IPS-15b (cell line): Measurements from ENCODE around the gene CHTOP.
A peak's percentile ranks its signal among the peaks of the same experiment; 100 is the strongest.

Experiments
- H3K27me3 ChIP-seq: one replicate; pipeline ENCODE4 v1.6.1; 2013; ENCODE audit warnings: low read length; ENCODE audit not compliant: control insufficient read depth, insufficient read depth
- H3K36me3 ChIP-seq: one replicate; pipeline ENCODE4 v1.6.1; 2013; ENCODE audit warnings: low read length; ENCODE audit not compliant: control insufficient read depth, insufficient read depth
- H3K4me1 ChIP-seq: one replicate; pipeline ENCODE4 v1.6.1; 2013; ENCODE audit warnings: mild to moderate bottlenecking, low read length; ENCODE audit not compliant: control insufficient read depth, insufficient read depth
- H3K4me3 ChIP-seq: one replicate; pipeline ENCODE4 v1.5.1; 2013; ENCODE audit warnings: low read depth, low read length
- H3K9ac ChIP-seq: one replicate; pipeline ENCODE4 v1.6.1; 2013; ENCODE audit warnings: low read depth, mild to moderate bottlenecking, low read length
- H3K9me3 ChIP-seq: one replicate; pipeline ENCODE4 v1.6.1; 2013; ENCODE audit warnings: mild to moderate bottlenecking, low read length; ENCODE audit not compliant: control insufficient read depth, insufficient read depth

Gene CHTOP

DNA sequence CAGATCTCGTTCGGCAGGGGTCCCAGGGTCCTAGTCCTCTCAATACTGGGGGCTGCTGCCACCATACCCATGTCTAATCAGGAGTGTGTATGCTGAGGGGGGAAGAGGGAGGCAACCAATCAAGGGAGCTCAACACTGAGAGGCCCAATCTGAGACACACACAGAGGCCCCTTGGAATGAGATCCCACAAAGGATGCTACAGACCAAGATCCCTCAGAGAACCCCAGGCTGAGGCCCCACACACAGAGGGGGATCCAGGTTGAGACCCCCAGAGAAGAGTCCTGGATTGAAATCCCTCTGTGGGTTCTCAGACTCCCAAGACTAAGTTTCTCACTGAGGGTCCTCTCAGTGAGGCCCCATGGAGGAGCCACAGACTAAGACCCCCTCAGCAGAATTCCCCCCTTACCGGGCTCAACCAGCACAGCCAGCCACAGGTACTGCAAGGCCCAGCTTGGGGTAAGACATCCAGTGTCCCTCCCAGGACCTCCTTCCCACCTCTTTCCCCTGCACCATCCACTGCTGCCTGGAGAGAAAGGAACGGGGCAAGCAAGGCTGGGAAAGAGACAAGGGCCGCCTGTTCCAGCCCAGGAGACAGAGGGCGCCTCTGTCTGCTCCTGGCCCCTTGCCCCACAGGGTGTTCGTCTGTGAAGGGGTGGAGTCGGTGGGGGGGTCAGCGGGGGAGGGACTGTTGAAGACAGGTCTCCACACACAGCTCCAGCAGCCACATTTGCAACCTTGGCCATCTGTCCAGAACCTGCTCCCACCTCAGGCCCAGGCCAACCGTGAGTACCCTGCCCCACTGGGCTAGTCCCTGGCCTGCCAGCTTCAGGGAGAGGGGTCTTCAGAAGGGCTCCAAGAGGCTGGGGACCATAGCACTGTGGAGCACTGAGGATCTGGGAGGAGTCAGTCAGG lies 5.9 kb upstream of the CHTOP start, which contains the start of gene S100A1:
S100A1 (plus strand) TSS at position 720 of the 912 bp plus-strand sequence. CDS start 2,088 bp downstream, outside the sequence.
- Histone ChIP-seq H3K4me3 (peak within 1 kb of the TSS; percentile 82), H3K27me3 (no peaks in the 10 kb centered on the region), H3K36me3 (no peaks in the 10 kb centered on the region), H3K9ac (peak within 1 kb of the TSS; percentile 85), H3K4me1 (peaks cover 11% of the 10 kb centered on the region), H3K9me3 (no peaks in the 10 kb centered on the region)

DNA sequence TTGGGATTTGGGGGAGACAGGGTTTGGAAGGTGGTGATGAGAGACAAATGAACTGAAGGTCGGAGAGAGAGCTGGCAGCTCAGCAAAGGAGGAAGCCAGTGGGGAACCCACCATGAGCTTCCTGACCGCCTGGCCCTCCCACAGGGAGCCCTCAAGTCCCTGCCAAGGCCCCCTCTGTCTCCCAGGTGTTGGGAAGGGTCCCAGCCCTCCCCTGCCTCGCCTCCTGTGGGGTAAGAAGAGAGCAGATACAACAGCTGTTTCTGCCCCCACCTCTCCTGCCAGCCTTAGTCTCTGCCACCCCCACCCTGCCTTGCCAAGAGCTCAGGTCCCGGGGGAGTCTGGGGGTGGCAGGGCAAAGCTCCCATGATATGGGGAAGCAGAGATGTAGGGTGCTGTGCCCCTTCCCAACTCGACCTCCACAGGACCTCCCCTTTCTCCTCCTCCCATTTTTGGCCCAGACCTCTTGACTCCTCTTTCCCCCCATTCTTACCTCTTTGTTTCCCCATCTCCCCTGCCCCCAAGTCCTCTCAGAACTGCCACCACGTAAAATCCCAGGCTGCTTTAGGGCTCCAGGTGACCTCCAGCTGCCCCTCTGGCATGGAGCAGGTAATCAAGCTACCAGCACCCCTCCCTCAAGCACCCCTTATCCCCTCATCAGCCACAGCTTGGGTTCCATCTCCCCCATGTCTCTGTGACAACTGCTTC lies 5.1 kb upstream of the CHTOP start:
- Histone ChIP-seq H3K36me3 (no peaks in the 10 kb centered on the region), H3K9me3 (no peaks in the 10 kb centered on the region), H3K27me3 (no peaks in the 10 kb centered on the region), H3K9ac (peak overlapping the region; percentile 24), H3K4me3 (no peak overlapping the region), H3K4me1 (peaks cover 9% of the 10 kb centered on the region)

DNA sequence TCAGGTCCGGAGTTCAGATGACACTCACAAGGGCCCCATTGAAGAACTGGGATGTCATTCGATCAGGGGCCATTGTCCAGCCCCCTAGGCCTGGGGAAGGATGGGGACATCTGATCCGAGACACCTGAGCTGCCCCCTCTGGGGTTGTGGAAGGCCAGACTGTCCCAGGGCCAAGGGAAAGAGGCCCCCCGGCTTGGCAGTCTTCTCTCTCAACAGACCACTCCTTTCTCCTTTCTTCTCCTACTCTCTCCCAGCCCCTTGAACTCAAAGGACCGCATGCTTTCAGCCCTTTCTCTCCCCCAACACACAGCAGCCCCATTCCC lies 4.6 kb upstream of the CHTOP start:
- no peaks in the 10 kb centered on the region for H3K36me3 ChIP-seq
- H3K9ac ChIP-seq, result no peak overlapping the region
- peaks cover 9% of the 10 kb centered on the region for H3K4me1 ChIP-seq
- H3K9me3 ChIP-seq, result no peaks in the 10 kb centered on the region
- no peak overlapping the region for H3K4me3 ChIP-seq
- H3K27me3 ChIP-seq, result no peaks in the 10 kb centered on the region

DNA sequence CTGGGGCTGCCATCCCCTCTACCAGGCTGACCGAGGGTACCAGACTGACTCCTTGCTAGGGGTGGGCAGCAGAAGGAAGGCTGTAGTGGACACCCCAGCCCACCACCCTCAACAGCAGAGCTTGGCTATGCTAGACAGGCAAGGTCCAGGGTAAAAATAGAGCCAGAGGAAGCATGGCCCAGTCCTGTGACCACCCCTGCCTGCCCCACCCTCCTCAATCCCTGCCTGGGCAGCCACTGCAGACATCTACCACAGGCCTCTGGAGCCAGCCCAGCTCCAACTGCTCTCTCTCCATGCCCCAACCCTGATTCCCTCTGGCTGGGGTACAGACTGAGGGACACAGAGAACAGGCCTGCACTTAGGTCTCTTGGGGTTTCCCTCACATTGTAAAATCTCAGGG lies 3.9 kb upstream of the CHTOP start:
- Histone ChIP-seq H3K4me3 (no peak overlapping the region), H3K9me3 (no peaks in the 10 kb centered on the region), H3K4me1 (peaks cover 9% of the 10 kb centered on the region)

DNA sequence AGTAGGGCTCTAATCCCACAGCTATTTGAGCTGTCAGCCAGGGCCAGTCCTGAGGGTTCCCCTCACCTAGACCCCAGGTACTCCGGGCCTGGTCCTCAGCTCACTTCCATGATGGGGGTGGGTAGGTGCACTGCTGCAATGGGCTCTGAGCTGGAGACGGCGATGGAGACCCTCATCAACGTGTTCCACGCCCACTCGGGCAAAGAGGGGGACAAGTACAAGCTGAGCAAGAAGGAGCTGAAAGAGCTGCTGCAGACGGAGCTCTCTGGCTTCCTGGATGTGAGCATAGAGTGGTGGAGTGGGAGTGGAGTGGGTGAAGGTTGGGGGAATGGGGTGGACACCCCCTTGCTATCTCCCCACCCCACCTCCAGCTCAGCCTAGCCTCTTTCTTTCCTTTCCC lies 3.5 kb upstream of the CHTOP start:
- Histone ChIP-seq H3K9ac (no peak overlapping the region), H3K9me3 (no peaks in the 10 kb centered on the region), H3K27me3 (no peaks in the 10 kb centered on the region), H3K36me3 (no peaks in the 10 kb centered on the region), H3K4me3 (no peak overlapping the region), H3K4me1 (peaks cover 9% of the 10 kb centered on the region)

More for the DNA sequence above, 3.9 kb upstream of the CHTOP start:
- Histone ChIP-seq H3K27me3 (no peaks in the 10 kb centered on the region), H3K9ac (no peak overlapping the region), H3K36me3 (no peaks in the 10 kb centered on the region)

DNA sequence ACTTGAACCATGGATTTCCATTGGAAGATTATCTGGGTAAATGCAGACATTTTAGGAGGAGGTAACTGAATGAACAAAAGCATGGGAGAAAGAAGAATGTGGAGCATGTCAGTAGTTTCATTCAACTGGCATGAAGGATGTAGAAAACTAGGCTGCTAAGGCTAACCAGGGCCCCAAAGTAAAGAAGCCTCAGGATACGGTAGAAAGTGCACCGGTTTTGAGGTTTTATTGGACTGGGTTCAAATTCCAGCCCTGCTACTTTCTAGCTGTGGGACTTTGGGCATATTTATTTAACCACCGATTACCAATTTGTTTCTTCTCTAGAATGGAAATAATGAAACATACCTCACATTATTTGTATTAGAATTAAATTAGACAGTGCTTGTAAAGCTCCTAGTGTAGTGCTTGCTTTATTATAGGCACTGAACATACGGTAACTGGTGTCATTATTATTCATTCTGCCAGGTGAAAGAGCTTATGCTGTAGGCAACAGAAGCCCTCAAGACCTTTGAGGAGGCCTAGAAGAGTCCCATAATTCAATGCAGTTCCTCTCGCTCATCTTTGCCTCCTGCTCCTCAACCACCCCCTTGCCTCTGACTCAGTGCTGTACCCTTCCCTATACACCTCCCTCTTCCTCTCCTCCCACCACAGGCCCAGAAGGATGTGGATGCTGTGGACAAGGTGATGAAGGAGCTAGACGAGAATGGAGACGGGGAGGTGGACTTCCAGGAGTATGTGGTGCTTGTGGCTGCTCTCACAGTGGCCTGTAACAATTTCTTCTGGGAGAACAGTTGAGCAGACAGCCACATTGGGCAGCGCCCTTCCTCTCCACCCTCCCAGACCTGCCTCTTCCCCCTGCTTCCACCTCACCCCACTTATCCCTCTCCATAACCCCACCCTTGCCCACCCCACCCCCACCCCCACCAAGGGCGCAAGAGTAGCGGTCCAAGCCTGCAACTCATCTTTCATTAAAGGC lies 2.5 kb upstream of the CHTOP start:
- Histone ChIP-seq H3K9me3 (no peaks in the 10 kb centered on the region), H3K9ac (no peak overlapping the region), H3K27me3 (no peaks in the 10 kb centered on the region), H3K36me3 (peaks cover 2% of the 10 kb centered on the region), H3K4me3 (no peak overlapping the region), H3K4me1 (peaks cover 8% of the 10 kb centered on the region)

DNA sequence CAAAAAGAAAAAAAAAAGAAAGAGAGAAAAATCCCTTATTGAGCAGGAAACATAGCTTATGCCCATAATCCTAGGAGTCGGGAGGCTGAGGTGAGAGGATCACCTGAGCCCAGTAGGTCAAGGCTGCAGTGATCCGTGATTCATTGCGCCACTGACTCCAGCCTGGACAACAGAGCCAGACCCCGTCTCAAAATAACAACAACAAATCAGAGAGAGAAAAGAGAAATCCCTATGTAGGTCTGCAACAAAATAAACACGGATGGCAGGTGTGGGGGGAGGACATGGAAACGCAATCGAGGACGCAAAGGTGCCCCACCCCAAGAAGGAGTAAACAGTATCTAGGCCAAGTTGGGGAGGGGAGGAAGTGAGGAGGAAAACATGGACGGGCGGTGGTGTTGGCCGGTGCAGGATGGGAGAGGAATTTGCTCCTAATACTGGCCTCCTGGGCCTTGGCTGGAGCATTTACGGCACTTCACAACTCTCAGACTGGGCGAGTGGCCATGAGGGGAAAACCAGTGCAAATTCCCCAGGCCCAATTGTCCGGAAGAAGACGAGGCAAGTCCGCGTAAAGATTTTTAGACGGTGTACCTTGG lies 609 bp upstream of the CHTOP start:
- peaks cover 16% of the 10 kb centered on the region for H3K36me3 ChIP-seq
- H3K9me3 ChIP-seq, result no peaks in the 10 kb centered on the region
- no peak overlapping the region for H3K9ac ChIP-seq
- no peaks in the 10 kb centered on the region for H3K27me3 ChIP-seq
- no peaks in the 10 kb centered on the region for H3K4me1 ChIP-seq
- peak overlapping the region; percentile 99 for H3K4me3 ChIP-seq

DNA sequence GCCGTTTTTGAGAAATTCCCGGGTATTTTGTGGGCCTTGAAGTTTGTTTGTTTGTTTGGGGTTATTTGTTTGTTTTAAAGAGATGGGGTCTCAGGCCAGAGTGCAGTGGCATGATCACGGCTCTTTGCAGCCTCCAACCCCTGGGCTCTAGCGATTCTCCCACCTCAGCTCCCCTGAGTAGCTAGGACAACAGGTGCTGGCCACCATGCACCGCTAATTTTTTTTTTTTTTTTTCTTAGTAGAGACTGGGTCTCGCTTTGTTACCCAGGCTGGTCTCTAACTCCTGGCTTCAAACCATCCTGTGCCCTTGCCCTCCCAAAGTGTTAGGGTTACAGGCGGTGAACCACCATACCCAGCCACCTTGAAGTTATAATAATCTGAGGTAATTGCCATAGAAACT lies 2.0 kb downstream of the CHTOP start:
- Histone ChIP-seq H3K9me3 (no peaks in the 10 kb centered on the region), H3K9ac (no peak overlapping the region), H3K4me1 (no peaks in the 10 kb centered on the region), H3K27me3 (no peaks in the 10 kb centered on the region), H3K4me3 (no peak overlapping the region), H3K36me3 (peaks cover 37% of the 10 kb centered on the region)

DNA sequence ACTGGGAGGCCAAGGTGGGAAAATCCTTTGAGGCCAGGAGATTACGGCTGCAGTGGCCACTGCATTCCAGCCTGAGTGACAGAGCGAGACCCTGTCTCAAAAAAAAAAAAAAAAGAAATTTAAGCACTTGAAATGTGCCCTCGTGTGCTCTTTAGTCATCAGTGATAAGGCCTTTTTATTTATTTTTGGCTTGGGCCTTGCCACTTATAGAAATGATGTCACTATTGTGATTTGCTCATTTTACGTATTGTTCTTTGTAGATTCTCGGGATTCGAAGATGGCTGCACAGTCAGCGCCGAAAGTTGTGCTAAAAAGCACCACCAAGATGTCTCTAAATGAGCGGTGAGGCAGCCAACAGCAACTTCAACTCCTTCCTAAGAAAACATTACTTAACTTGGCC lies 2.4 kb downstream of the CHTOP start:
- H3K36me3 ChIP-seq, result peaks cover 40% of the 10 kb centered on the region
- no peak overlapping the region for H3K4me3 ChIP-seq

DNA sequence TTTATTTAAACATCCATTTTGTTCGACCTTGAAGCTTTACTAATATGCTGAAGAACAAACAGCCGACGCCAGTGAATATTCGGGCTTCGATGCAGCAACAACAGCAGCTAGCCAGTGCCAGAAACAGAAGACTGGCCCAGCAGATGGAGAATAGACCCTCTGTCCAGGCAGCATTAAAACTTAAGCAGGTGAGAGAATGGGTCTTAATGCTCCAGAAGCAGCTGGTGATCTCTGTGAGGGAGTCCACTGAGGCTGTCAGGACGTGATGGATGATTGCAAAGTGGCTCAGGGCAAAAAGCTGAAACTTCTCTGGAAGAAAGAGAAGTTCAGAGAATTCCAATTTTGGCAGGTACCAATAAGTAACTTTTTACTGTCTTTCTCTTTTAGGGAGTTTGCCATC lies 4.4 kb downstream of the CHTOP start:
- H3K4me3 ChIP-seq, result no peak overlapping the region
- H3K9me3 ChIP-seq, result no peaks in the 10 kb centered on the region
- H3K4me1 ChIP-seq, result no peaks in the 10 kb centered on the region
- peaks cover 58% of the 10 kb centered on the region for H3K36me3 ChIP-seq
- H3K9ac ChIP-seq, result no peak overlapping the region
- H3K27me3 ChIP-seq, result no peaks in the 10 kb centered on the region

More for the DNA sequence above, 2.4 kb downstream of the CHTOP start:
- H3K4me1 ChIP-seq, result no peaks in the 10 kb centered on the region
- H3K27me3 ChIP-seq, result no peaks in the 10 kb centered on the region
- no peak overlapping the region for H3K9ac ChIP-seq
- H3K9me3 ChIP-seq, result no peaks in the 10 kb centered on the region

DNA sequence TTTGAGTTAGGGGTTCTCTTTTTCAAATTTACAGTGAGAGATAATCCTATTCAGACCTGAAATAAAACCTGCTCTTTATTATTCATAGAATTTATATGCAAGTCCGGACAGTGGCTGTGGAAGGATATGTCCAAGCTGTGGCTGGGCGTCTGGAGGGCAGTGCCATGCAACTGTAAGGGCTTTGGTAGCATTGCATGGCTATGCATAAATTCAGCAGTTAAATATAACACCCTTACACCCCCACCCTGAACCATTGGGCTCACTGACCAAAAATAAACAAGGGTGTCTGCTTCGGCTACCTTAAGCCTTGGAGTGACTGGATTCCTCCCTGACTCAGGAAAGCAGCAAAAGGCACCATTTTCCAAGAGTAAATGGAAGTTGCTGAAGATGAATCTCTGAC lies 5.4 kb downstream of the CHTOP start:
- Histone ChIP-seq H3K4me3 (no peak overlapping the region), H3K9ac (no peak overlapping the region), H3K27me3 (no peaks in the 10 kb centered on the region), H3K9me3 (no peaks in the 10 kb centered on the region), H3K36me3 (peaks cover 67% of the 10 kb centered on the region), H3K4me1 (no peaks in the 10 kb centered on the region)
